HepG2 (cell line): ENCODE data around the gene HMBS. TPM values are rescaled to one million over a fixed set of nuclear protein-coding genes. Genes with fewer than 3 reads are reported as not detected.

Experiments
- AGO1 ChIP-seq: fragments of 200-400 bp; formaldehyde crosslinking; IDR thresholded peaks from 2 replicates; pipeline ENCODE4 v1.6.1; 2017; ENCODE audit warnings: mild to moderate bottlenecking, low read depth, low read length, moderate library complexity; ENCODE audit not compliant: poor library complexity, severe bottlenecking
- BRD4 ChIP-seq: sonication (generic); formaldehyde crosslinking; IDR thresholded peaks from 2 replicates; pipeline ENCODE4 v1.4.0; 2020; ENCODE audit warnings: missing genetic modification reagents
- CEBPZ ChIP-seq: IDR thresholded peaks from 2 replicates; pipeline ENCODE4 v1.6.1; 2012; ENCODE audit warnings: low read length, improper control_type of control experiment
- FOXJ3 ChIP-seq: sonication (generic); formaldehyde crosslinking; IDR thresholded peaks from 2 replicates; pipeline ENCODE4 v1.4.0; 2020; ENCODE audit warnings: missing genetic modification reagents, mild to moderate bottlenecking, borderline replicate concordance
- HDAC2 ChIP-seq: sonication (generic); formaldehyde crosslinking; IDR thresholded peaks from 2 replicates; pipeline ENCODE4 v1.4.0; 2020; ENCODE audit warnings: missing genetic modification reagents
- KLF9 ChIP-seq: IDR thresholded peaks from 2 replicates; pipeline ENCODE4 v1.6.1; 2016; ENCODE audit warnings: low read depth
- MAZ ChIP-seq, 2 experiments: sonication (generic) in 1 of 2; formaldehyde crosslinking in 1 of 2; IDR thresholded peaks; 2 replicates each; pipeline versions ENCODE4 v1.5.0 to v1.6.1; 2012 to 2020; ENCODE audit warnings: low read depth in 2 of 2, mild to moderate bottlenecking in 2 of 2, borderline replicate concordance in 1 of 2, improper control_type of control experiment in 1 of 2, low read length in 1 of 2, missing genetic modification reagents in 1 of 2, moderate library complexity in 1 of 2
- NR0B2 ChIP-seq: sonication (generic); formaldehyde crosslinking; IDR thresholded peaks from 2 replicates; pipeline ENCODE4 v1.4.0; 2020; ENCODE audit warnings: mild to moderate bottlenecking, missing genetic modification reagents
- SIX4 ChIP-seq: sonication (generic); formaldehyde crosslinking; IDR thresholded peaks from 2 replicates; pipeline ENCODE4 v1.4.0; 2020; ENCODE audit warnings: missing genetic modification reagents
- YEATS4 ChIP-seq: sonication (generic); formaldehyde crosslinking; IDR thresholded peaks from 2 replicates; pipeline ENCODE4 v1.4.0; 2020; ENCODE audit warnings: missing genetic modification reagents, borderline replicate concordance
- ZC3H13 ChIP-seq: sonication (generic); formaldehyde crosslinking; IDR thresholded peaks from 2 replicates; pipeline ENCODE4 v1.8.1; 2023; ENCODE audit warnings: mild to moderate bottlenecking, missing genetic modification reagents, moderate library complexity
- ZFP91 ChIP-seq: sonication (generic); formaldehyde crosslinking; IDR thresholded peaks from 2 replicates; pipeline ENCODE4 v1.9.0; 2022; ENCODE audit warnings: missing genetic modification reagents, mild to moderate bottlenecking, borderline replicate concordance
- ZMYM2 ChIP-seq: sonication (generic); formaldehyde crosslinking; IDR thresholded peaks from 2 replicates; pipeline ENCODE4 v1.8.0; 2022; ENCODE audit warnings: mild to moderate bottlenecking, missing genetic modification reagents
- ZNF230 ChIP-seq: sonication (generic); formaldehyde crosslinking; IDR thresholded peaks from 2 replicates; pipeline ENCODE4 v1.4.0; 2020; ENCODE audit warnings: mild to moderate bottlenecking, missing genetic modification reagents
- ZNF292 ChIP-seq: sonication (generic); formaldehyde crosslinking; IDR thresholded peaks from 2 replicates; pipeline ENCODE4 v1.8.1; 2022; ENCODE audit warnings: mild to moderate bottlenecking, low read depth, missing genetic modification reagents, borderline replicate concordance
- ZNF33B ChIP-seq: sonication (generic); formaldehyde crosslinking; IDR thresholded peaks from 2 replicates; pipeline ENCODE4 v1.5.1; 2020; ENCODE audit warnings: mild to moderate bottlenecking, missing genetic modification reagents
- ZNF382 ChIP-seq: sonication (generic); formaldehyde crosslinking; IDR thresholded peaks from 2 replicates; pipeline ENCODE4 v1.5.0; 2020; ENCODE audit warnings: missing genetic modification reagents, mild to moderate bottlenecking, borderline replicate concordance
- ZNF496 ChIP-seq: sonication (generic); formaldehyde crosslinking; IDR thresholded peaks from 2 replicates; pipeline ENCODE4 v1.8.1; 2023; ENCODE audit warnings: mild to moderate bottlenecking, moderate library complexity, missing genetic modification reagents; ENCODE audit not compliant: insufficient replicate concordance
- ZNF547 ChIP-seq: sonication (generic); formaldehyde crosslinking; IDR thresholded peaks from 2 replicates; pipeline ENCODE4 v1.5.1; 2020; ENCODE audit warnings: mild to moderate bottlenecking, missing genetic modification reagents
- ZNF781 ChIP-seq: sonication (generic); formaldehyde crosslinking; IDR thresholded peaks from 2 replicates; pipeline ENCODE4 v1.5.1; 2020; ENCODE audit warnings: borderline replicate concordance, mild to moderate bottlenecking, missing genetic modification reagents; ENCODE audit errors: not compliant biosample characterization
- ZNF878 ChIP-seq: sonication (generic); formaldehyde crosslinking; IDR thresholded peaks from 2 replicates; pipeline ENCODE4 v1.8.1; 2023; ENCODE audit warnings: mild to moderate bottlenecking, missing genetic modification reagents, moderate library complexity
- polyA plus RNA-seq, 8 experiments: library from polyadenylated mRNA; depleted of rRNA in 3 of 8; stranded (reverse) in 7 of 8; unstranded in 1 of 8; fragments of >200 nt; fragmentation: Illumina TruSeq in 4 of 8; extraction: Trizol in 4 of 8; gene quantifications; 2 replicates each; pipeline versions ENCODE4 v1.2.1 to v1.2.3, GENCODE V29; 2011 to 2016; ENCODE audit warnings: low read depth in 4 of 8, missing spikeins in 1 of 8, mixed read lengths in 1 of 8; ENCODE audit not compliant: insufficient read depth in 1 of 8
- total RNA-seq, 5 experiments: library from RNA; depleted of rRNA; stranded (reverse); fragments of >200 nt; fragmentation: Illumina TruSeq; extraction: Trizol; gene quantifications; 2 replicates each; pipeline ENCODE4 v1.2.3, GENCODE V29; 2016; ENCODE audit warnings: low read depth in 1 of 5

HMBS gene
- total and polyA plus RNA-seq, 2 of the 13 experiments (the other 11 are each of a cell fraction or from before 2014, with no cell fraction given): 9.4 to 46.9 TPM

- TF ChIP-seq ZNF230 (peak; percentile 37; the same call in 1 of the 2 replicates), ZNF33B (0 out of 2 replicates have a peak, but pooled peaks have one; percentile 29), KLF9 (CRISPR knock-in tag) (no peak), ZNF292 (no peak), FOXJ3 (CRISPR knock-in tag) (no peak), HDAC2 (CRISPR knock-in tag) (0 out of 2 replicates have a peak, but pooled peaks have one; percentile 23), BRD4 (CRISPR knock-in tag) (0 out of 2 replicates have a peak, but pooled peaks have one; percentile 31), ZNF496 (CRISPR knock-in tag) (no peak), YEATS4 (CRISPR knock-in tag) (peak; percentile 54), ZNF878 (CRISPR knock-in tag) (no peak), AGO1 (no peak), ZC3H13 (no peak), ZNF382 (CRISPR knock-in tag) (no peak), ZNF781 (no peak), ZNF547 (CRISPR knock-in tag) (peak; percentile 59; the same call in 1 of the 2 replicates), ZMYM2 (CRISPR knock-in tag) (no peak), SIX4 (CRISPR knock-in tag) (no peak), MAZ (IDR thresholded peaks at IDR 0.05; ENCODE audit: borderline replicate concordance, low read depth, low read length) (0 out of 2 replicates have a peak, but pooled peaks have one; percentile 39), MAZ (CRISPR knock-in tag; IDR thresholded peaks at IDR 0.05; ENCODE audit: low read depth) (peak; percentile 48), ZFP91 (CRISPR knock-in tag) (peak; percentile 89), CEBPZ (no peak), NR0B2 (CRISPR knock-in tag) (no peak)
These were observed 36.5 kb downstream of the HMBS start, which contains the start of gene HINFP (continued) for GRCh38 chr11:119121008-119121810.
